HG03457 (cell line): ENCODE data around the gene C16orf86.
"Not testable (repeated sequence)": the region's sequence is repeated elsewhere in the genome, so short reads cannot be mapped to it uniquely, and the experiment has no call there.

Experiments used
- ATAC-seq: cut with Tn5 transposase; IDR thresholded peaks from one replicate; pipeline ENCODE4 v1.9.1; 2021; ENCODE audit warnings: moderate number of reproducible peaks; ENCODE audit not compliant: unreplicated experiment

Gene C16orf86

GRCh38 chr16:67685388-67686112, 18.9 kb downstream of the C16orf86 start:
- no peak for ATAC-seq

GRCh38 chr16:67693517-67694285, 27.1 kb downstream of the C16orf86 start:
- ATAC-seq = not testable (repeated sequence)

- ATAC-seq = no peak
Measured at GRCh38 chr16:67694611-67695010, 28.0 kb downstream of the C16orf86 start.

- no peak for ATAC-seq
Measured at GRCh38 chr16:67697422-67698185, 31.0 kb downstream of the C16orf86 start.

- no peak for ATAC-seq
Measured at GRCh38 chr16:67699265-67699664, 32.7 kb downstream of the C16orf86 start.

- no peak for ATAC-seq
Measured at GRCh38 chr16:67701420-67701819, 34.8 kb downstream of the C16orf86 start.

GRCh38 chr16:67702130-67702529, 35.5 kb downstream of the C16orf86 start:
- no peak for ATAC-seq

- no peak for ATAC-seq
Measured at GRCh38 chr16:67703626-67704025, 37.0 kb downstream of the C16orf86 start.

GRCh38 chr16:67704110-67704509, 37.5 kb downstream of the C16orf86 start:
- no peak for ATAC-seq

GRCh38 chr16:67707210-67707609, 40.6 kb downstream of the C16orf86 start:
- ATAC-seq = no peak

GRCh38 chr16:67707790-67708189, 41.2 kb downstream of the C16orf86 start:
- ATAC-seq = no peak

GRCh38 chr16:67708368-67708771, 41.8 kb downstream of the C16orf86 start:
- ATAC-seq = no peak

- ATAC-seq = no peak
Measured at GRCh38 chr16:67709050-67709449, 42.4 kb downstream of the C16orf86 start.

GRCh38 chr16:67710607-67711006, 44.0 kb downstream of the C16orf86 start:
- ATAC-seq = no peak

GRCh38 chr16:67713647-67714273, 47.1 kb downstream of the C16orf86 start:
- ATAC-seq = no peak

GRCh38 chr16:67714522-67714921, 47.9 kb downstream of the C16orf86 start:
- no peak for ATAC-seq

- no peak for ATAC-seq
Measured at GRCh38 chr16:67716097-67716496, 49.5 kb downstream of the C16orf86 start.
